KOPT-K1 (cell line): ENCODE measurements around the gene CSAD.
A peak's percentile ranks its signal among the peaks of the same experiment; 100 is the strongest.
"Not testable (repeated sequence)": the region's sequence is repeated elsewhere in the genome, so short reads cannot be mapped to it uniquely, and the experiment has no call there.

Experiments used
- H3K27ac ChIP-seq: fragments of 200-600 bp; sonication (generic); 2 replicates; pipeline ENCODE4 v1.5.1; 2016; ENCODE audit warnings: antibody characterized with exemption, mild to moderate bottlenecking, low read depth, low read length; ENCODE audit not compliant: poor library complexity, severe bottlenecking
- H3K36me3 ChIP-seq: fragments of 200-600 bp; sonication (generic); 2 replicates; pipeline ENCODE4 v1.5.1; 2017; ENCODE audit warnings: antibody characterized with exemption, mild to moderate bottlenecking, low read length, moderate library complexity; ENCODE audit not compliant: insufficient read depth
- H3K9me3 ChIP-seq: fragments of 200-600 bp; sonication (generic); 2 replicates; pipeline ENCODE4 v1.5.1; 2017; ENCODE audit warnings: antibody characterized with exemption, low read length, mild to moderate bottlenecking; ENCODE audit not compliant: insufficient read depth, poor library complexity, severe bottlenecking

The CSAD gene

DNA sequence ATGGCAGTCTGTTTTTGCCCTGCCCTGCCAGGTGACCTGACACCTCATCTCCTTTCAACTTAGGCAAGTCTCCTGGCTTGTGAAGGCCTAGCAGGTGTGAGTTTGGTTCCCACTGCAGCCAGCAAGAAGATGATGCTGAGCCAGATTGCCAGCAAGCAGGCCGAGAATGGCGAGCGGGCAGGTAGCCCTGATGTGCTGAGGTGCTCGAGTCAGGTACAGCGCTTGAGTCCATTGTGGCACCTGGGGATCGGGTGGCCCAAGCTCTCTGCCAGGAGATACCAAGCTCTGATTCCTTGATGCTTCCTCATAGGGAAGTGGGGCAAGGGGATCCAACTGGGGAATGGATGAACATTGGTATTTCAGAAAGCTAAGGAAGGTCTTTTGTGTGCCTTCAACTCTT, 4.1 kb upstream of the CSAD start:
- Histone ChIP-seq H3K27ac (no peak overlapping the region), H3K36me3 (peaks cover 80% of the 10 kb centered on the region), H3K9me3 (no peaks in the 10 kb centered on the region)

DNA sequence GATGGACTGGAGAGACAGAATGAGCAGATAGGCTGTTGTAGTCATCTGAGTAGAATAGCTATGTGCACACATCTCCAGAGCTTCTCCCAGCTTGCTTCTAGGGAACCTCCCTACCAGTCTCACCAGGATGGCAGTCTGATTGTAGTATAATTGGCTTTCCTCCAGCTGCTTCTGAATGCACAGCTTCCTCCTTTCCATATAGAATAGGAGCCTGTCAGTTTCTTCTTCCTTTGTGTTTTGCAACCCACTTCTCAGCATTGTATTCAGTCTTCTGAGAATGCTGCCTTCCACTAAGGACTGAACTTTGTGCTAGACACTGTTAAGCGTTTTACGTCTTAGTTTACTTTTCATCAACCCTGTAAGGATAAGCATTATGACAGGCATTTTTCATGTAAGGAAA, 2.2 kb upstream of the CSAD start:
- H3K27ac ChIP-seq, result no peak overlapping the region
- peaks cover 64% of the 10 kb centered on the region for H3K36me3 ChIP-seq
- no peaks in the 10 kb centered on the region for H3K9me3 ChIP-seq

DNA sequence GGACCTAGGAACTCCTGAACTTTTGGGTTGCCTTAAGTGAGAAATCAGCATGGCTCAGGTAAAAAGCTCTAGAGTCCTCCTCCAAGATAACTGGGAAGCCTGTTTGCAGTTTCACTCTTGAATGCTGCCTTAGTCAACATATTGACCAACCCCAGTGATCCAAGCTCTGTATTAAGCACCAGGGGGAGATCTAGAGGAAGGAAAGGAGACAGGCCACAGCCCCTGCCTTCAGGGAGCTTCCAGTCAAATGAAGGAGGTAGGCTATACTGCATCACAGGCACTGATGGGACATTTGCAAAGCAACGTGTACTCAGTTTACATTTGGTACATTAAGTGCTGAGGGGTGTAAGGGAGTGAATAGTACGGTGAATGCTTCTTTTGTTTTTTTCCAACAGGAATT, 1.2 kb upstream of the CSAD start:
- no peaks in the 10 kb centered on the region for H3K9me3 ChIP-seq
- peak overlapping the region; percentile 82 for H3K27ac ChIP-seq
- peaks cover 54% of the 10 kb centered on the region for H3K36me3 ChIP-seq

DNA sequence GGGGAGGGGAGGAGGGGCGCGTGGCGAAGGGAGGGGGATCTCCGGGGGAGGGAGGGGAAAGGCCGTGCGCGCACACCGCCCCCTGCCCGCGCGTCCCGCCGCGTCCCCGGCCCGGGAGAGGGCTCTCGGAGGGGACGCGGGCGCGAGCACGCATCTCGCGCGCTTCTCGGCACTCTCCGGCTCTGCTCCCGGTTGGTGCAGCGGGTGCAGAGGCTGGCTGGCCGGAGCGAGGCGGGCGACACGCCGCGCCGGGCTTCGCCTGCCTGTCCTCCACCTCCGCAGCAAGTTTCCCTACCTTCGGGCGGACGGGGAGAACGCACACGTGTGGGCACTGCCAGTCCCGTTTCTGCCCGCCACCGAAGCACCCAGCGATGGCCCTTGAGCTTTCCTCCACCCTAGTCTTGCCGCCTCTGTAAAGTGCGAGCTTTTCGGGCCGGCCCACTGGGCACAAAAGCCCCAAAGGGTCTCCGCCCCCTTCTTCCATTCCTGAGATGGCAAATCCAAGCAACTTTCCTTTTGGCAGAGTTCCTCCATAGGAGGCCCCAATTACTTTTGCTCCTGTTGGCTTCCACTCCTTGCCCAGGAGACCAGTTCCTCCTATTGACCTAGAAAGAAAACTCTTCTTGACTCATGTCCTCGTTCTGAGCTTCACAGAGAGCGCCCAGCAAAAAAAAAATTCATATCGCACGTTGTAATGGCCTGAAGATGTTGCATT, 363 bp upstream of the CSAD start:
- Histone ChIP-seq H3K9me3 (no peaks in the 10 kb centered on the region), H3K27ac (peak overlapping the region; percentile 82), H3K36me3 (peaks cover 45% of the 10 kb centered on the region)

DNA sequence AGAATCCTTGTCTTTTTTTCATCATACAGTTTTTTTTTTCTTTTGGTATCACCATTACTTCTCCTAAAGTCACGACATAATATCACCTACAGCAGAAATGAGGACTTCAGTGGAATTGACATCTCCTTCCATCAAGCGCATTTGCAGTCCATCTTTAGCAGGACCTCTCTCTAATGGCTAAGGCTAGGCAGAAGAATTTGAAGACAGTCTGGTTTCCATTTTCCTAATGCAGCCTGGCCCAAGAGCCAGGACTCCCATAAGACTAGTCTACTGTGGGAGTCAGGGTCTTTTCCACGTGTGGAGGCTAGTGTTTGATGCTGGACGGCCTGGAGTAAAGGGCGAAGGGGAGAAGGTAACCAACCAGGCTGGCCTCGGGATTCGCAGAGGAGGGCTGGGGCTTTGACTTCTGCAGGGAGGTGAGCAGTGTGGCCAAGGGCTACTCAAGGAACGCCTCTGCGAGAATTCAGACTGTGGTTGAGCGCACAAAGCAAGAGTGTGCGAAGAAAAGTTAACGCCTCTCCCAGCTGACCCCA, 972 bp downstream of the CSAD start:
- H3K36me3 ChIP-seq, result peaks cover 32% of the 10 kb centered on the region
- peak overlapping the region; percentile 82 for H3K27ac ChIP-seq

DNA sequence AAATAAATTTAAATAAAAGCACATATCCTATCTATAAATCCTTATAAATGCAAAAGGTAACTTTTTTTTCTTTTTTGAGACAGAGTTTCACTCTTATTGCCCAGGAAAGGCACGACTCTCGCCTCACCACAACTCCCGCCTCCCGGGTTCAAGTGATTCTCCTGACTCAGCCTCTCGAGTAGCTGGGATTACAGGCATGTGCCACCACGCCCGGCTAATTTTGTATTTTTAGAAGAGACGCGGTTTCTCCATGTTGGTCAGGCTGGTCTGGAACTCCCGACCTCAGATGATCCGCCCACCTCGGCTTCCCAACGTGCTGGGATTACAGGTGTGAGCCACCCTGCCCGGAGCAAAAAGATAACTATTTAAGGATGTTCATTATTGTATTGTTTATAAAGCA, 1.9 kb downstream of the CSAD start:
- H3K27ac ChIP-seq, H3K9me3 ChIP-seq: not testable (repeated sequence)
- H3K36me3 ChIP-seq, result peaks cover 23% of the 10 kb centered on the region

More for the DNA sequence above, 972 bp downstream of the CSAD start:
- no peaks in the 10 kb centered on the region for H3K9me3 ChIP-seq

DNA sequence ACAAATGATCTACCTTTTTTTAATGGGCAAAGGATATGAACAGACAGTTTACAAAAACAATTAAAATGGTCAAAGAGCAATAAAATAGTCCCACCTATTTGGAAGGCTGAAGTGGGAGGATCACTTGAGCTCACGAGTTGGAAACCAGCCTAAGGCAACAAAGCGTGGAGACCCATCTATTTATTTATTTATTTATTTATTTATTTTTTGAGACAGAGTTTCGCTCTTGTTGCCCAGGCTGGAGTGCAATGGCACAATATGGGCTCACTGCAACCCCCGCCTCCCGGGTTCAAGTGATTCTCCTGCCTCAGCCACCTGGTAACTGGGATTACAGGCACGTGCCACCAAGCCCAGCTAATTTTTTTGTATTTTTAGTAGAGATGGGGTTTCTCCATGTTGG, 3.3 kb downstream of the CSAD start:
- H3K27ac ChIP-seq, H3K36me3 ChIP-seq, H3K9me3 ChIP-seq: not testable (repeated sequence)

DNA sequence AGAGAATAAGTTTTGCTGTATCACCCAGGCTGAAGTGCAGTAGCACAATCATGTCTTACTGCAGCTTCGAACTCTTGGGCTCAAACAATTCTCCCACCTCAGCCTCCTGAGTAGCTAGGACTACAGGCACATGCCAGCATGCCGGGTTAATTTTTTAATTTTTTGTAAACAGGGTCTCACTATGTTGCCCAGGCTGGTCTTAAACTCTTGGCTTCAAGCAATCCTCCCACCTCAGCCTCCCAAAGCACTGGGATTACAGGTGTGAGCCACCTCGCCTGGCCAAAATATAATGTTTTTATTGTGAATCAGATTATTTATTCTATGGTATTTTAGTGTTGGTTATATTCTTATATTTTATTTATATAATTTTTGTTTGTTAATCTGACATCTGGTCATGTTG, 4.0 kb downstream of the CSAD start:
- Histone ChIP-seq H3K9me3 (no peaks in the 10 kb centered on the region), H3K27ac (no peak overlapping the region), H3K36me3 (peaks cover 2% of the 10 kb centered on the region)

DNA sequence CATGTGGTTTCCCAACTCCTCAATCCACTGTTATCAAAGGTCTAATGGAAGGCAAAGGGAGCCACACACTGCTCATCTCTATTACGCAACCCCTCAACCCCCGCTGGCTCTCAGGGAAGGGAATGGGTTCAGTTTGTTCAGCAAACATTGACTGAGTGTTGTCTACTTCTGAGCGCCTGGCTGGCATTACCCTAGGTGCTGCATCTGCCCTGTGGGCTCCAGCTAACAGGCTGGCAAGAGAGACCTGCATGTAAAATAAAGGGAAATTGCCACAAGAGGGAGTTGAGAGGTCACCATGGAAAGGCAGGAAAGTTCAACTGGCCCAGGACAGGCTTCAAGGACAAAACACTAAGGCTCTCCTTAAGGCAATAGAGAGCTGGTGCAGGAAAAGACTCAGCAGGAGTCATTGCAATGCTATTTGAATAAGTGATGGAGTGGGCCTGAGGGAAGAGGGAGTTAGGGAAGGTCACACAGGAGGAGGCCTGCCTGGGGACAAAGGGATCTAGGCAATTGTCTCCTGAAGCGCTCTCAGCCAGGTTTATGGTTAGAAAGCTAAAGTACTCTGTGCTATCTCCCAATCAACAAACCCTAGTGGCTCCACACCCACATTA, 5.7 kb downstream of the CSAD start:
- H3K36me3 ChIP-seq, result no peaks in the 10 kb centered on the region
- no peak overlapping the region for H3K27ac ChIP-seq
- no peaks in the 10 kb centered on the region for H3K9me3 ChIP-seq

DNA sequence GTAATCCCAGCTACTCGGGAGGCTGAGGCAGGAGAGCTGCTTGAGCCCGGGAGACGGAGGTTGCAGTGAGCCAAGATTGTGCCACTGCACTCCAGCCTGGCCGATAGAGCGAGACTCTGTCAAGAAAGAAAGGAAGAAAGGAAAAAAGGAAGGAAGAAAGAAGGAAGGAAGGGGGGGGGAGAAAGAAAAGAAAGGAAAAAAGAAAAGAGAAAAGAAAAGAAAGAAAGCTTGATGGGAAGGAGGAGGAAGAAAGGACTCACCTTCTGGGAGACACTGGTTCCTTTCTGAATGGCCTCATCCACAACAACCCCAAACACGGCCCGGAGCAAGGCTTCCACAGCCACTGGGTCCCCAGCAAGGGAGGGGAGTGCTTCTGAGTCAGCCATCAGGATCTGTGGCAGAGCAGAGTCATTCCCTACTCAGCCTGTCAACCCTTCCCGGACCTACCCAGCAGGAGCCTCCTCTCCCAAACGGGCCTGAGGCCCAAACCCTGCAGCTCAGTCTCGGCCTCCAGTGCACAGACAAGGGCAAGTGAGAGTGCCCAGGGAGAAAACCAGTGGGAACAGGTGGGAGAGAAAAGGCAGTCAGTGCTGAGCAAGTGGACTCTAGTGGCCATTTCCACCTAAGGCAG, 7.5 kb downstream of the CSAD start:
- Histone ChIP-seq H3K27ac (no peak overlapping the region), H3K9me3 (no peaks in the 10 kb centered on the region), H3K36me3 (no peaks in the 10 kb centered on the region)

DNA sequence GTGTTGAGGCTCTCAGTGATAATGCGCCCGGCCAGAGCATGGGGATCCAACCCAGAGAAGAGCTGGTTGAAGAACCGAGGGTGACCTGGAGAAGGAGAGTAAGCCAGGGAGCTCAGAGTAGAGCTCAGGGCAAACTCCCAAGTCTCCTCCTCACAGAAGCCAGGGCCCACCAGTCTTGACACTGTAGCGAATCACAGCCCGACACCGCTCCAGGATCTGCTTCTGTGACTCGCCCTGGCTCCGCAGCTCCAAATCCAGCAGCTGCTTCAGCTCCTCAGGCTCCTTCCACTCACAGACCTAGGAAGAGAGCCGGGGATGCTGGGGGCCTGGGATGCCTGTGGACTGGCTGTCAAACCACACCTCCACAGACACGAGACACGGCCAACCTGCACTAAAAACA, 8.4 kb downstream of the CSAD start:
- no peaks in the 10 kb centered on the region for H3K36me3 ChIP-seq
- H3K9me3 ChIP-seq, result no peaks in the 10 kb centered on the region
- no peak overlapping the region for H3K27ac ChIP-seq

DNA sequence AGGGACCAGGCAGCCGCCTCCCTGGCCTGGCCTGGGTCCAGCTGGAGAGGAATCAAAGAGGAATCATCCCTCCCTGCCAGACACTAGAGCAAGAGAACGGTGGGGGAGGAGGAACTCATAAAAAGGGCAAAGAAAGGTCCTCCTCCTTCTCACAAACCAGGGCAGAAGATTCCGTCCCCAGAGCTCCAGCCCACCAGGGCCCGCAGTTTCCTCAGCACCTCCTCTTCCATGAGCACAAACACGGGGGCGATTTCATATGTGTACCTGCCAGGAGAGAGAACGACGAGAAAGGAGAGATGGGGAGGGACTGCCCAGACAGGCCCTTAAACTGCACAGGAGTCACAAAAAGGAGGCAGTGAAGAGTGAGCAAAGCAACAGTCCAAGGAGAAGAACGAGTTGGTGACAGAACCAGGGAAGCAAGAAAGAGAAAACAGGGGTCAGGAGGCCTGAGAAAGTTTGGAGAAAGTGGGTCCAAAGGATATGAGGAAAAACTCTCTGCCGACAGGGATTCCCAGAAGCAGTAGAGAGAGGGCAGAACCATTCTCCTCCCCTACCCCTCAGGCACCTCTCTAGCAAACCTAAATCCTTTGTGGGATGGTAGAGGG, 8.9 kb downstream of the CSAD start:
- no peak overlapping the region for H3K27ac ChIP-seq
- no peaks in the 10 kb centered on the region for H3K9me3 ChIP-seq
- H3K36me3 ChIP-seq, result no peaks in the 10 kb centered on the region

DNA sequence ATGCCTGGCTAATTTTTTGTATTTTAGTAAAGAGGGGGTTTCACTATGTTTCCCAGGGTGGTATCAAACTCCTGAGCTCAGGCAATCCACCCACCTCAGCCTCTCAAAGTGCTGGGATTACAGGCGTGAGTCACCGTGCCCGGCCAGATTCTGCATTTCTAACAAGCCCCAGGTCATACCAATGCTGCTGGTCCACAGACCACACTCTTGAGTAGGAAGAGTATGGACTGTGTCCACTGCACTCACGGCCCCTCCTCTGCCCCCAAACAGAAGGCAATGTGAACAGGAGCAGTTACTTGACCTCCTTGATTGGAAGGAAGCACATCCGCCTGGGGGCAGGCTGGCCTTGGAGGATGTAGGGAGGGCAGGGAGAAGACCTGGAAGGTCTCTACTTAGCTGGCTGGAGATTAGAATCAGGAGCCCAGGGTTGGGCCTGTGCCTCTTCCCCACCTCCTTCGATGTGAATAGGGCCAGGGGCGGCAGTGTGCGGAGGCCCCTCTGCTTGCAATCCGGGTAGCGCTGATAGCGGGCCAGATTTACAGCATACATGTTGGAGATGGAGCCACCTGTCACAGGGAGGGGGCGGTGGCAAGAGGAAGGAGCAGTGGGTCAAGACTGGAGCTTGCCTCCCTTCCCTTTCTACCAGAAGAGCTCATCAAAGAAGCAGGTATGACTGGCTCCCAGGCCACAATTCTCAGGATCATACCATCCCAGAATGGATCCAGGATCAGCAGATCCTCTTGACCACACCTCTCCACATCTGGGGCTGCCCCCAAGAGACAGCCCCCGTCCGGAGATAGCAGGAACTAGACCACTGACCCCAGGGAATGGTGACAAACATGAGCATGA, 9.6 kb downstream of the CSAD start:
- Histone ChIP-seq H3K9me3 (no peaks in the 10 kb centered on the region), H3K36me3 (no peaks in the 10 kb centered on the region), H3K27ac (no peak overlapping the region)

DNA sequence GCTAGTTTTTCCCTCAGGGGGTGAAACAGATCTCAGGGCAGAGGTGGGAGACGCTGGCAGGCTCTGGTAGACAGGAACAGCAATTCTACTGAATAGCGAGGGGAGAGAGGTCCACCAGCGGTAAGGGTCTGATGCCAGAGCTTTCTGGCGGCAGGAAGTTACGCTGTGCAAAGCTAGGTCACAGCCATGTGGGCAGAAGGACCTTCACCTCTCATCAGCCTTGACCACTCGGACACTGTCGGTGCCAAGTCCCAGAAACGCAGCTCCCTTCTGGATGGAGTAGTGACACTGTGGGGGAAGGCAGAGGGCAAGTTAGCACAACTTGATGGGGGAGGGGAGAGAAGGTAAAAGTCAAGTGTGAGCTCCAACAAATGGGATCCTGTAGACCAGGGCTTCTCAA, 10.5 kb downstream of the CSAD start:
- no peak overlapping the region for H3K27ac ChIP-seq
- H3K9me3 ChIP-seq, result no peaks in the 10 kb centered on the region
- no peaks in the 10 kb centered on the region for H3K36me3 ChIP-seq

DNA sequence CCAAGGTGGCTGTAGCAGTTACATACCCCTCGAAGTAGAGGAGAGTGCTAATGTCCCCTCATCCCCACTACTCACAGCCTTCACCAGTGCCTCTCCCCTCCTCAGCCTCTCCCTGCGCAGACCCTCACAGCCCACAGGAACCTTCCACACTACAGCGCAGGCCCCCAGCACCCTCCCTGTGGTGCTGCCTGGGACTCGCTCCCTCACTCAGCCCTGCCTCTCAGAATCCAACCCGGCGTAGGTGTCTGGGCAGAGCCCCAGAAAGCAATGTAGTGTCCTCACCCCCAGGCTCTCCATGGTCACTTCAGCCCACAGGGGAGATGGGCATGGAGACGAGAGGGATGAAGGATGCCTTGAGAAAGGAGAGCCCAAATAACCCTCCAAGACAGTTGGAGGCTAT, 11.1 kb downstream of the CSAD start:
- H3K9me3 ChIP-seq, result no peaks in the 10 kb centered on the region
- H3K27ac ChIP-seq, result no peak overlapping the region
- no peaks in the 10 kb centered on the region for H3K36me3 ChIP-seq
